22Rv1 (cell line): Measurements from ENCODE around the gene ZFY.

ENCODE experiments used
- ZFX ChIP-seq: fragments of 450-650 bp; IDR thresholded peaks from 2 replicates; pipeline ENCODE4 v1.6.1; 2017; ENCODE audit warnings: antibody characterized with exemption, borderline replicate concordance
- TF ChIP-seq, protein P1 (sequence below): fragments of 450-650 bp; IDR thresholded peaks from 2 replicates; pipeline ENCODE4 v1.5.1; 2017; ENCODE audit warnings: mild to moderate bottlenecking

DNA sequence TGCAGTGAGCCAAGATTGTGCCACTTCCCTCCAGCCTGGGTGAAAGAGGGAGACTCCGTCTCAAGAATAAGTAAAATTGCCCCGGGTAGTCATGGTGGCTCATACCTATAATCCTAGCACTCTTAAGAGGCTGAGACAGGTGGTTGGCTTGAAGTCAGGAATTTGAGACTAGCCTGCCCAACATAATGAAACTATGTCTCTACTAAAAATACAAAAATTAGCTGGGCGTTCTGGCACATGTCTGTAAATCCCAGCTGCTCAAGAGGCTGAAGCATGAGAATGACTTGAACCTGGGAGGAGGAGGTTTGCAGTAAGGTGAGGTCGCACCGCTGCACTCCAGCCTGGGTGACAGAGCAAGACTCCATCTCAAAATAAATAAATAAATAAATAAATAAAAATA is 49.3 kb downstream of the ZFY start:
- TF ChIP-seq, protein P1, sequence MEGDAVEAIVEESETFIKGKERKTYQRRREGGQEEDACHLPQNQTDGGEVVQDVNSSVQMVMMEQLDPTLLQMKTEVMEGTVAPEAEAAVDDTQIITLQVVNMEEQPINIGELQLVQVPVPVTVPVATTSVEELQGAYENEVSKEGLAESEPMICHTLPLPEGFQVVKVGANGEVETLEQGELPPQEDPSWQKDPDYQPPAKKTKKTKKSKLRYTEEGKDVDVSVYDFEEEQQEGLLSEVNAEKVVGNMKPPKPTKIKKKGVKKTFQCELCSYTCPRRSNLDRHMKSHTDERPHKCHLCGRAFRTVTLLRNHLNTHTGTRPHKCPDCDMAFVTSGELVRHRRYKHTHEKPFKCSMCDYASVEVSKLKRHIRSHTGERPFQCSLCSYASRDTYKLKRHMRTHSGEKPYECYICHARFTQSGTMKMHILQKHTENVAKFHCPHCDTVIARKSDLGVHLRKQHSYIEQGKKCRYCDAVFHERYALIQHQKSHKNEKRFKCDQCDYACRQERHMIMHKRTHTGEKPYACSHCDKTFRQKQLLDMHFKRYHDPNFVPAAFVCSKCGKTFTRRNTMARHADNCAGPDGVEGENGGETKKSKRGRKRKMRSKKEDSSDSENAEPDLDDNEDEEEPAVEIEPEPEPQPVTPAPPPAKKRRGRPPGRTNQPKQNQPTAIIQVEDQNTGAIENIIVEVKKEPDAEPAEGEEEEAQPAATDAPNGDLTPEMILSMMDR = no peak
- no peak for TF ChIP-seq ZFX
